ENCODE data around the gene ADGRG3.
"Not testable (repeated sequence)": the region's sequence is repeated elsewhere in the genome, so short reads cannot be mapped to it uniquely, and the experiment has no call there.

ADGRG3 gene

DNA sequence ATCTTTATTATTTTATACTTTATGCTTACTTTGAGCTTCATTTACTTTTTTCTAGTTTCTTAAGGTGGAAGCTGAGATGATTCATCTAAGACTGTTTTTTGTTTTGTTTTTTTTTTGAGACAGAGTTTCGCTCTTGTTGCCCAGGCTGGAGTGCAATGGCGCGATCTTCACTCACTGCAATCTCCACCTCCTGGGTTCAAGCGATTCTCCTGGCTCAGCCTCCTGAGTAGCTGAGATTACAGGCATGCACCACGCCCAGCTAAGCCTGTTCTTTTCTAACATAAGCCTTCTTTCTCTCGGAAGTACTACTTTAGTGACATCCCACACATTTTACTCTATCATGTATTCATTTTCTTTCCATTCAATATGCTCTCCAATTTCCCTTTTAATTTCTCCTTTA is 44.5 kb downstream of the ADGRG3 start:
- not testable (repeated sequence) for DNase-seq (ENCODE audit: low read depth in 1 of 2, low spot score in 1 of 2)

DNA sequence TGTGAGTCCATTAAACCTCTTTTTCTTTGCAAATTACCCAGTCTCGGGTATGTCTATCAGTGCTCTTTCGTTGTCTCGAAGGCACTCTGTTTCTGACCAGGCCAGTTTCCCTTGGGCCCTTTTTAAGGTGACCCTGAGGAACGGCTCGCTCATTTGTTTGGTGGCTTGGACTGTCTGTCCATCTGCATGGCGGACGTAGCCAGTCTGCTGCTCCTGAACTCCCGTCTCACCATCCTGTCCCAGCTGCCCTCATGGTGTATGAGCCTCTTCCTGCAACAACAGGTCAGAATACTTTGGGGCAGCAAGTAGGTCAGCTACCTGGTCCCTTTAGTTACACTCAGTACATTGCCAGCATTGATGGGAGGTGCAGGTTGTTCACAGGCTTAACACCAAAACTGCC is 45.5 kb downstream of the ADGRG3 start:
- DNase-seq (ENCODE audit: low read depth in 1 of 2, low spot score in 1 of 2) = no peak

- DNase-seq (ENCODE audit: low read depth in 1 of 2, low spot score in 1 of 2) = no peak
Observed at GRCh38 chr16:57714047-57714446, 45.9 kb downstream of the ADGRG3 start.

GRCh38 chr16:57720142-57720575 is 52.1 kb downstream of the ADGRG3 start:
- DNase-seq (ENCODE audit: low read depth in 1 of 2, low spot score in 1 of 2) = no peak

DNA sequence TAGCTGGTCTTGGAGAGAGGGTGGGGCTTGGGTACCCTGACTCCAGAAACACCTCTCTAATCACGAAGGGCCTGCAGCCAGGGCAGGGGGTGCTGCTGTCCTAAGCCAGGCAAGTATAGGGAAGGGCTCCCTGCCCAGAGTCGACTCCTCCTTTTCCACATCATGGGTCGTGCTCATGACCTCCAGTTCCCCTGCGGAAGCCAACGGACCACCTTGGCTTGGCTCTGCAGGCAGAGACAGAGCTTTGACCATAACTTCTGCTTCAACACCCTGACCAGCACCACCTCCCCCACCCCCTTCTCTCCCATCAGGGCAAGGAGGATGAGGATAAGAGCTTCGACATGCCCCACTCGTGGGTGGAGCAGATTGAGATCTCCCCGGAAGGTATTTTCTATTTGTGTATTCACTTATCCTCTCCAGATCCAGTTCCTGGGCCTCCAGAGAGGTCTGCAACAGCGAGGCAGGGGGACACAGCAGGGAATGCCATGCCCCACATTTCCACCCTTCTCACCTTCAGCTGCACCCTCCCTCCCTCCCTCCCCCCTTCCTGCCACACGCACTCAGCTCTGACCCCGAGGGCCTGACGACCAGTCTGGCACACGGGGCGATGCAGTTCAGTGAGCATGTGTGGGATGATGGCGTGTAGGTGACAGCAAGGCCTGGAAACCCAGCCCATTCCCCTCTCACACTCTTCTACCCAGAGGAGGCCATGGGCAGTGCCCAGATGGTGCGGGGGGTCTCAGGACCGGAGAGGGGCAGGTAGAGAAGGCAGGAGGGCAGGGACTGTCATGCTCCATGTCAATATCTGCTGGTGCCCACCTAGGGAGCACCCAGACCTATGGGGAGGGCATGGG is 53.5 kb downstream of the ADGRG3 start:
- no peak for DNase-seq (ENCODE audit: low read depth in 1 of 2, low spot score in 1 of 2)

GRCh38 chr16:57722210-57722499 is 54.0 kb downstream of the ADGRG3 start:
- DNase-seq (ENCODE audit: low read depth in 1 of 2, low spot score in 1 of 2) = no peak

- DNase-seq (ENCODE audit: low read depth in 1 of 2, low spot score in 1 of 2) = no peak
Observed at GRCh38 chr16:57722651-57723050, 54.5 kb downstream of the ADGRG3 start.

DNA sequence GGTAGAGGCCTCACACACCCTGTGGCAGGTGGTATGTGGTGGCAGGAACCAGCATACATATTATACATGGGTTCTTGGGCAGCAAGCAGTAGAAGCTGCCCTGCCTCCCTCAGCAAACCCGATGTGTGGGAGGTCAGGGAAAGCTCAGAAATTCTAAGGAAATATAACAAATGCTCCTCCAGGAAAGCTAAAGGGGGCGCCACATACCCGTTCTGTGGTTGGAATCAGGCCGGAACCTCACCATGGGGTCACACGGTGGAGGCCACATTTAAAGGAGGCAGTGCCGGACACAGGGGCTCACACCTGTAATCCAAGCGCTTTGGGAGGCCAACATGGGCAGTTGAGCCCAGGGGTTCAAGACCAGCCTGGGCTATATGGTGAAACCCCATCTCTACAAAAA is 55.1 kb downstream of the ADGRG3 start:
- DNase-seq (ENCODE audit: low read depth in 1 of 2, low spot score in 1 of 2) = no peak

DNA sequence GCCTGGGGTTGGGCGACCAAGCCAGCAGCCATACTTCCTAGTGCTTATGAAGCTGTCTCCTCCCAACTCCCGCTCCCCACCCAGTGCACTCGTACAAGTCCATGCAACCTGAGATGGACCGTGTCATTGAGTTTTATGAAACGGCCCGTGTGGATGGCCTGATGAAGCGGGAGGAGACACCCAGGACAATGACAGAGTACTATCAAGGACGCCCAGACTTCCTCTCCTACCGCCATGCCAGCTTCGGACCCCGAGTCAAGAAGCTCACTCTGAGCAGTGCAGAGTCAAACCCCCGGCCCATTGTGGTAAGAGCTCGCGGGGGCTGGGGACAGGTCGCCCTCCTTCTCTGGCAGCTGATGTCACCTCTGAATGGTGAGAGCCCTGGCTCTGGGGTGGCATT is 56.4 kb downstream of the ADGRG3 start:
- DNase-seq (ENCODE audit: low read depth in 1 of 2, low spot score in 1 of 2) = no peak

DNA sequence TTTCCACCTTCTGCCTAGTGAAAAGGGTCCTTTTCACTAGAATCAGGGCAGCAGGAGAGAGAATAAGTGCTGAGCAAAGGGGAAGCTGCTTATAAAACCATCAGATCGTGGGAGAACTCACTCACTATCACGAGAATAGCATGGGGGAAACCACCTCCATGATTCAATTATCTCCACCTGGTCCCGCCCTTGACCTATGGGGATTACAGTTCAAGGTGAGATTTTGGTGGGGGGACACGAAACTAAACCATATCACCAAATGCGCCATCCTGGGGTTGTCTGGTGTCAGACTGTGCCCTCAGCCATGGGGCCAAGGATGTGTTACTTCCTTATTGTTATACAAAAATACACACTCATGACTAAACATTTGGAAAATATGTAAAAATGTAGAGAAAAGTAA is 57.0 kb downstream of the ADGRG3 start:
- no peak for DNase-seq (ENCODE audit: low read depth in 1 of 2, low spot score in 1 of 2)

DNA sequence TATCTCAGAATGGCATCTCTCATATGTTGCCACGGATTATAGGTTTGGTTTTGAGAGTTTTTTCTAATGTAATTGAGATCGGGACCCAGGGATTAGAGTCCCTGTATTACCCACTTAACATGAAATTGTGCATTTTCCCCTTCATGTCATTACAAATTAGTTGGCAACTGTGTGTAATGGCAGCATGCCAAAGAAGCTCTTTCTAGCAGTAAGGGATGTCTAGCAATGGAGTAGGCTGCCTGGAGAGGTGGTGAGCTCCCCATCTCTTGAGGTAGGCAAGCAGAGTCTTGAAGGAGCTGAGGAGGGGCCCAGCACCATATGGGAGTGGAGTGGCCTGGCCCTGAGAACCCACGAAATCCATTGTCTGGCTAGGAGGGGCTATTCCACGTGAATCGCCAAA is 57.4 kb downstream of the ADGRG3 start:
- DNase-seq (ENCODE audit: low read depth in 1 of 2, low spot score in 1 of 2) = no peak

GRCh38 chr16:57725976-57726375 is 57.9 kb downstream of the ADGRG3 start:
- DNase-seq (ENCODE audit: low read depth in 1 of 2, low spot score in 1 of 2) = no peak

GRCh38 chr16:57726433-57726947 is 58.4 kb downstream of the ADGRG3 start:
- no peak for DNase-seq (ENCODE audit: low read depth in 1 of 2, low spot score in 1 of 2)

- no peak for DNase-seq (ENCODE audit: low read depth in 1 of 2, low spot score in 1 of 2)
Observed at GRCh38 chr16:57727610-57728009, 59.5 kb downstream of the ADGRG3 start.

- no peak for DNase-seq (ENCODE audit: low read depth in 1 of 2, low spot score in 1 of 2)
Observed at GRCh38 chr16:57728336-57729181, 60.5 kb downstream of the ADGRG3 start.

GRCh38 chr16:57729182-57729484 is 61.0 kb downstream of the ADGRG3 start:
- DNase-seq (ENCODE audit: low read depth in 1 of 2, low spot score in 1 of 2) = no peak

DNA sequence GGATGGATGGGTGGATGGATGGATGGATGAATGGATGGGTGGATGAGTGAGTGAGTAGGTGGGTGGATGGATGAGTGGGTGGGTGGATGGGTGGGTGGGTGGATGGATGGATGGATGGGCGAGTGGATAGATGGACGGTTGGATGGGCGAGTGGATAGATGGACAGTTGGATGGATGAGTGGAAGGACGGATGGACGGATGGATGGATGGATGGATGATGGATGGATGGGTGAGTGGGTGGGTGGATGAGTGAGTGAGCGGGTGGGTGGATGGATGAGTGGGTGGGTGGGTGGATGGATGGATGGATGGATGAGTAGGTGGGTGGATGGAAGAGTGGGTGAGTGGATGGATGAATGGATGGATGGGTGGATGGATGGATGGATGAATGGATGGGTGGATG is 61.7 kb downstream of the ADGRG3 start:
- not testable (repeated sequence) for DNase-seq (ENCODE audit: low read depth in 1 of 2, low spot score in 1 of 2)

- DNase-seq (ENCODE audit: low read depth in 1 of 2, low spot score in 1 of 2) = no peak
Observed at GRCh38 chr16:57730771-57731730, 62.9 kb downstream of the ADGRG3 start.

- DNase-seq (ENCODE audit: low read depth in 1 of 2, low spot score in 1 of 2) = no peak
Observed at GRCh38 chr16:57732037-57732436, 63.9 kb downstream of the ADGRG3 start.

DNA sequence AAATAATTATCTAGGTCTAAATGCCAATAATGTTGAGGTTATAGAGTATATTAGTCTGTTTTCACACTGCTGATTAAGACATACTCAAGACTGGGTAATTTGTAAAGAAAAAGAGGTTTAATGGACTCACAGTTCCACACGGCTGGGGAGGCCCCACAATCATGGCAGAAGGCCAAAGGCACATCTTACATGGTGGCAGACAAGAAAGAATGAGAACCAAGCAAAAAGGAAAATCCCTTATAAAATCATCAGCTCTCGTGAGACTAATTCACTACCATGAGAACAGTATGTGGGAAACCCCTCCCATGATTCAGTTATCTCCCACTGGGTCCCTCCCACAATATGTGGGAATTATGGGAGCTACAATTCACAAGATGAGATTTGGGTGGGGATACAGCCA is 64.6 kb downstream of the ADGRG3 start:
- no peak for DNase-seq (ENCODE audit: low read depth in 1 of 2, low spot score in 1 of 2)

GRCh38 chr16:57734308-57734924 is 66.3 kb downstream of the ADGRG3 start:
- DNase-seq (ENCODE audit: low read depth in 1 of 2, low spot score in 1 of 2) = no peak
